ENCODE measurements around the gene POLH.

The POLH gene

GRCh38 chr6:43625393-43625992 lies 49.5 kb downstream of the POLH start:
- peaks cover 25% of the 10 kb centered on the region for H3K4me1 ChIP-seq (ENCODE audit: low read depth, poor library complexity, severe bottlenecking)
- H2AFZ ChIP-seq (ENCODE audit: low read depth) = no peak overlapping the region
- peaks cover 9% of the 10 kb centered on the region; the same call in 1 of the 2 replicates for H3K79me2 ChIP-seq (ENCODE audit: insufficient read depth, low read depth)
- no peak overlapping the region for H3K27ac ChIP-seq
- no peak overlapping the region for H3K4me2 ChIP-seq
- H3K27me3 ChIP-seq (ENCODE audit: insufficient read depth, low read depth) = no peaks in the 10 kb centered on the region
- H3K4me3 ChIP-seq (IDR thresholded peaks at IDR 0.05; ENCODE audit: insufficient read depth, low read depth, low read length) = no peak overlapping the region
- no peaks in the 10 kb centered on the region; the same call in 1 of the 2 replicates for H3K36me3 ChIP-seq (ENCODE audit: insufficient read depth)
- H3K9ac ChIP-seq = no peak overlapping the region
- no peak for TF ChIP-seq CTCF (conservative IDR thresholded peaks at IDR 0.05; ENCODE audit: low read depth, low read length)
- no peaks in the 10 kb centered on the region for H4K20me1 ChIP-seq (ENCODE audit: insufficient read depth)

GRCh38 chr6:43627008-43627825 lies 51.2 kb downstream of the POLH start:
- Histone ChIP-seq H2AFZ (ENCODE audit: low read depth) (no peak overlapping the region), H3K79me2 (ENCODE audit: insufficient read depth, low read depth) (peaks cover 9% of the 10 kb centered on the region; the same call in 1 of the 2 replicates), H3K36me3 (ENCODE audit: insufficient read depth) (no peaks in the 10 kb centered on the region; the same call in 1 of the 2 replicates), H3K9ac (no peak overlapping the region), H3K27me3 (ENCODE audit: insufficient read depth, low read depth) (no peaks in the 10 kb centered on the region), H3K4me2 (peak overlapping the region; percentile 67), H3K27ac (peak overlapping the region; percentile 2; the same call in 1 of the 2 replicates), H3K4me3 (IDR thresholded peaks at IDR 0.05; ENCODE audit: insufficient read depth, low read depth, low read length) (no peak overlapping the region), H3K4me1 (ENCODE audit: low read depth, poor library complexity, severe bottlenecking) (peaks cover 36% of the 10 kb centered on the region), H4K20me1 (ENCODE audit: insufficient read depth) (no peaks in the 10 kb centered on the region)
- TF ChIP-seq CTCF (conservative IDR thresholded peaks at IDR 0.05; ENCODE audit: low read depth, low read length) = no peak

- no peak for TF ChIP-seq CTCF (conservative IDR thresholded peaks at IDR 0.05; ENCODE audit: low read depth, low read length)
- H2AFZ ChIP-seq (ENCODE audit: low read depth) = peak overlapping the region; percentile 40
- H3K27me3 ChIP-seq (ENCODE audit: insufficient read depth, low read depth) = no peaks in the 10 kb centered on the region
These were observed 52.6 kb downstream of the POLH start for GRCh38 chr6:43628393-43629103.

GRCh38 chr6:43629104-43629504 lies 53.1 kb downstream of the POLH start, which contains the start of gene GTPBP2:
Gene GTPBP2 (minus strand): TSS chr6:43629264. CDS start chr6:43629162, 102 bp downstream.
- Histone ChIP-seq H3K4me2 (peak within 1 kb of the TSS; percentile 67), H3K27me3 (ENCODE audit: insufficient read depth, low read depth) (no peaks in the 10 kb centered on the region), H3K79me2 (ENCODE audit: insufficient read depth, low read depth) (peaks cover 9% of the 10 kb centered on the region; the same call in 1 of the 2 replicates), H3K4me3 (IDR thresholded peaks at IDR 0.05; ENCODE audit: insufficient read depth, low read depth, low read length) (no peak within 1 kb of the TSS), H4K20me1 (ENCODE audit: insufficient read depth) (no peaks in the 10 kb centered on the region), H3K36me3 (ENCODE audit: insufficient read depth) (no peaks in the 10 kb centered on the region; the same call in 1 of the 2 replicates), H3K4me1 (ENCODE audit: low read depth, poor library complexity, severe bottlenecking) (peaks cover 36% of the 10 kb centered on the region), H2AFZ (ENCODE audit: low read depth) (peak within 1 kb of the TSS; percentile 62), H3K9ac (peak within 1 kb of the TSS; percentile 87), H3K27ac (peak within 1 kb of the TSS; percentile 91)
- TF ChIP-seq CTCF (conservative IDR thresholded peaks at IDR 0.05; ENCODE audit: low read depth, low read length) = no peak

More at GRCh38 chr6:43628393-43629103, 52.6 kb downstream of the POLH start:
- H4K20me1 ChIP-seq (ENCODE audit: insufficient read depth) = no peaks in the 10 kb centered on the region
- H3K4me1 ChIP-seq (ENCODE audit: low read depth, poor library complexity, severe bottlenecking) = peaks cover 36% of the 10 kb centered on the region
- H3K36me3 ChIP-seq (ENCODE audit: insufficient read depth) = no peaks in the 10 kb centered on the region; the same call in 1 of the 2 replicates
- peak overlapping the region; percentile 44 for H3K27ac ChIP-seq
- H3K9ac ChIP-seq = peak overlapping the region; percentile 63
- H3K4me3 ChIP-seq (IDR thresholded peaks at IDR 0.05; ENCODE audit: insufficient read depth, low read depth, low read length) = no peak overlapping the region
- H3K4me2 ChIP-seq = peak overlapping the region; percentile 67
- H3K79me2 ChIP-seq (ENCODE audit: insufficient read depth, low read depth) = peaks cover 9% of the 10 kb centered on the region; the same call in 1 of the 2 replicates
